Measurements from ENCODE around the gene SERINC5.

Gene SERINC5

DNA sequence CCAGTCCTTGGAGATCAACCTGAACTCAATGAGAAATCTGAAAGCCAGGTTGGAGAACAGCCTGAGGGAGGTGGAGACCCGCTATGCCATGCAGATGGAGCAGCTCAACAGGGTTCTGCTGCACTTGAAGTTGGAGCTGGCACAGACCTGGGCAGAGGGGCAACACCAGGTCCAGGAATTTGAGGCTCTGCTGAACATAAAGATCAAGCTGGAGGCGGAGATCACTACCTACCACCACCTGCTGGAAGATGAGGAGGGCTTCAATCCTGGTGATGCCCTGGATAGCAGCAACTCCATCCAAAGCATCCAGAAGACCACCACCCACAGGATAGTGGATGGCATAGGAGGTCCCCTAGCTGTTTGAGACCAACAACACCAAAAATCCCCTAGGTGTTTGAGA is 33.5 kb upstream of the SERINC5 start:
- H3K27ac ChIP-seq: no peak overlapping the region

GRCh38 chr5:80288177-80288576 is 32.3 kb upstream of the SERINC5 start:
- no peak for TF ChIP-seq ZFX (IDR thresholded peaks at IDR 0.05; ENCODE audit: borderline replicate concordance)
- TF ChIP-seq, protein P1, sequence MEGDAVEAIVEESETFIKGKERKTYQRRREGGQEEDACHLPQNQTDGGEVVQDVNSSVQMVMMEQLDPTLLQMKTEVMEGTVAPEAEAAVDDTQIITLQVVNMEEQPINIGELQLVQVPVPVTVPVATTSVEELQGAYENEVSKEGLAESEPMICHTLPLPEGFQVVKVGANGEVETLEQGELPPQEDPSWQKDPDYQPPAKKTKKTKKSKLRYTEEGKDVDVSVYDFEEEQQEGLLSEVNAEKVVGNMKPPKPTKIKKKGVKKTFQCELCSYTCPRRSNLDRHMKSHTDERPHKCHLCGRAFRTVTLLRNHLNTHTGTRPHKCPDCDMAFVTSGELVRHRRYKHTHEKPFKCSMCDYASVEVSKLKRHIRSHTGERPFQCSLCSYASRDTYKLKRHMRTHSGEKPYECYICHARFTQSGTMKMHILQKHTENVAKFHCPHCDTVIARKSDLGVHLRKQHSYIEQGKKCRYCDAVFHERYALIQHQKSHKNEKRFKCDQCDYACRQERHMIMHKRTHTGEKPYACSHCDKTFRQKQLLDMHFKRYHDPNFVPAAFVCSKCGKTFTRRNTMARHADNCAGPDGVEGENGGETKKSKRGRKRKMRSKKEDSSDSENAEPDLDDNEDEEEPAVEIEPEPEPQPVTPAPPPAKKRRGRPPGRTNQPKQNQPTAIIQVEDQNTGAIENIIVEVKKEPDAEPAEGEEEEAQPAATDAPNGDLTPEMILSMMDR (IDR thresholded peaks at IDR 0.05): no peak

More for the DNA sequence above, 33.5 kb upstream of the SERINC5 start:
- TF ChIP-seq ZFX (IDR thresholded peaks at IDR 0.05; ENCODE audit: borderline replicate concordance): no peak
- TF ChIP-seq, protein P1 (IDR thresholded peaks at IDR 0.05): no peak

GRCh38 chr5:80284720-80285119 is 28.9 kb upstream of the SERINC5 start:
- TF ChIP-seq, protein P1 (IDR thresholded peaks at IDR 0.05): no peak
- TF ChIP-seq ZFX (IDR thresholded peaks at IDR 0.05; ENCODE audit: borderline replicate concordance): no peak
- no peak overlapping the region for H3K27ac ChIP-seq

More at GRCh38 chr5:80288177-80288576, 32.3 kb upstream of the SERINC5 start:
- no peak overlapping the region for H3K27ac ChIP-seq

DNA sequence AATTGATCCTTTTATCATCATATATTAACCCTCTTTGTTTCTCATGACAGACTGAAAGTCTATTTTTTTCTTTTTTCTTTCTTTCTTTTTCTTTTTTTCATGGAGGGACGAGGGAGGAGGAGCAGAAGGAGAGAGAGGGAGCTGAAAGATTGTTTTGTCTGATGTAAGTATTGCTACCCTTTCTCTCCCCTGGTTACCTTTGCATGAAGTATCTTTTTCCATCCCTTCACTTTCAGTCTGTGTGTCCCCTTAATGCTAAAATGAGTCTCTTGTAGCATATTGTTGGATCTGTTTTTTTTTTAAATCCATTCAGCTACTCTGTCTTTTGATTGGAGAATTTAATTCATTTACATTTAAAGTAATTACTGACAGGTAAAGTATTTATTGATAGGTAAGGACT is 27.5 kb upstream of the SERINC5 start:
- H3K27ac ChIP-seq: no peak overlapping the region
- TF ChIP-seq, protein P1 (IDR thresholded peaks at IDR 0.05): no peak
- no peak for TF ChIP-seq ZFX (IDR thresholded peaks at IDR 0.05; ENCODE audit: borderline replicate concordance)

GRCh38 chr5:80282054-80282453 is 26.2 kb upstream of the SERINC5 start:
- no peak for TF ChIP-seq ZFX (IDR thresholded peaks at IDR 0.05; ENCODE audit: borderline replicate concordance)
- TF ChIP-seq, protein P1 (IDR thresholded peaks at IDR 0.05): no peak
- no peak overlapping the region for H3K27ac ChIP-seq

DNA sequence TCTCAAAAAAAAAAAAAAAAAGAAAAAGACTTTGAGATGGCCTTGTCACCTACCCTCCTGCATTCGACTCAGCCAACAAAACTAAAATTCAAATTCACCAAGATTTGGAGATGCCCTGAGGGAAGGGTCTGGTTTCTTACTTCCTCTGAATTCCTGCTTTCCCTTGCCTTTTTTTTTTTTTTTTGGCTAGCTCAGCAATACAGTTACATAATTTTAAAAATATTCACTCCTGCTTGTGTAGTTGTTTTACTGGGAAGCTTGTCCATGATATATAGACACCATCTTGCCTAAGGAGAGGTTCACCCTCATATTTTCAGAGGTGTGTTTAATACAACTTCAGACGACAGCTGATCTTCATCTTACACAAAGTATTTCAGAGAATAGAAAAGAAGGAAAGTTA is 21.3 kb upstream of the SERINC5 start:
- TF ChIP-seq, protein P1 (IDR thresholded peaks at IDR 0.05): no peak
- TF ChIP-seq ZFX (IDR thresholded peaks at IDR 0.05; ENCODE audit: borderline replicate concordance): no peak

DNA sequence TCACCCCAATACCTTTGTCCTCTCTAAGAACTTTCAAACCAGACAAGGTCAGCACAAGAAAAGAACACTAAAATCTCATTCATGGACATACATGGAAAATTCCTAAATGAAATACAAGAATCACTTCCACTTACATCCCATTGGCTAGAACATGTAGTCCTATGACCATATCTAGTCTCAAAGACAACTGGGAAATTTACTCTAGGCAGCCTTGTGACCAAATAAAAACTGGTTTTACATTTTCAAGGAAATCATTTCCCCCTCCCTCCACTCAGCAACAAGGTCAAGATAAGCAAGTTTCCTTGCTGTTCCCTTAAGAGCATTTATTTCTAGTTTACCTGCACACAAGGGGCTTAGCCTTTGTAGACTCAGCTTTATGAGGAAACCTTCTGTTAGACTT is 20.3 kb upstream of the SERINC5 start:
- H3K27ac ChIP-seq: no peak overlapping the region
- TF ChIP-seq, protein P1 (IDR thresholded peaks at IDR 0.05): no peak
- no peak for TF ChIP-seq ZFX (IDR thresholded peaks at IDR 0.05; ENCODE audit: borderline replicate concordance)

More for the DNA sequence above, 21.3 kb upstream of the SERINC5 start:
- H3K27ac ChIP-seq: no peak overlapping the region
